Chondrocyte (in vitro differentiated cells): ENCODE measurements around the gene NBPF9. TPM values are rescaled to one million over a fixed set of nuclear protein-coding genes. Genes with fewer than 3 reads are reported as not detected.
"Not testable (repeated sequence)": the region's sequence is repeated elsewhere in the genome, so short reads cannot be mapped to it uniquely, and the experiment has no call there.

Experiments
- DNase-seq: peaks from one replicate; pipeline ENCODE4 v3.0.0; 2021; ENCODE audit warnings: mixed read lengths, low spot score
- H3K27ac Mint-ChIP-seq: one replicate; pipeline ENCODE4 v1.8.0; 2021; ENCODE audit warnings: mild to moderate bottlenecking, moderate library complexity, mixed read lengths; ENCODE audit not compliant: unreplicated experiment
- H3K27me3 Mint-ChIP-seq: 2 replicates; pipeline ENCODE4 v1.8.0; 2021; ENCODE audit warnings: low read depth, mixed read lengths
- H3K36me3 Mint-ChIP-seq: 2 replicates; pipeline ENCODE4 v1.8.0; 2021; ENCODE audit warnings: low read depth, mixed read lengths
- H3K4me1 Mint-ChIP-seq: 2 replicates; pipeline ENCODE4 v1.8.0; 2021; ENCODE audit warnings: low read depth, mild to moderate bottlenecking, mixed read lengths
- H3K4me3 Mint-ChIP-seq: one replicate; pipeline ENCODE4 v1.8.0; 2021; ENCODE audit warnings: mild to moderate bottlenecking, moderate library complexity, mixed read lengths; ENCODE audit not compliant: unreplicated experiment
- H3K9me3 Mint-ChIP-seq: 2 replicates; pipeline ENCODE4 v1.8.0; 2021; ENCODE audit warnings: low read depth, mixed read lengths
- long read RNA-seq: library from polyadenylated mRNA; stranded (forward); transcript quantifications from one replicate; pipeline ENCODE4 v2.0.0, GENCODE V29; 2021
- total RNA-seq: library from RNA; stranded (reverse); gene quantifications from 3 replicates; pipeline ENCODE4 v1.2.1, GENCODE V29; 2021
- TF ChIP-seq, protein P1 (sequence below): fragments of 200-600 bp; sonication (generic); IDR thresholded peaks from 2 replicates; pipeline ENCODE4 v1.5.0; 2021; ENCODE audit warnings: antibody characterized with exemption, mild to moderate bottlenecking, moderate library complexity

The NBPF9 gene, protein sequence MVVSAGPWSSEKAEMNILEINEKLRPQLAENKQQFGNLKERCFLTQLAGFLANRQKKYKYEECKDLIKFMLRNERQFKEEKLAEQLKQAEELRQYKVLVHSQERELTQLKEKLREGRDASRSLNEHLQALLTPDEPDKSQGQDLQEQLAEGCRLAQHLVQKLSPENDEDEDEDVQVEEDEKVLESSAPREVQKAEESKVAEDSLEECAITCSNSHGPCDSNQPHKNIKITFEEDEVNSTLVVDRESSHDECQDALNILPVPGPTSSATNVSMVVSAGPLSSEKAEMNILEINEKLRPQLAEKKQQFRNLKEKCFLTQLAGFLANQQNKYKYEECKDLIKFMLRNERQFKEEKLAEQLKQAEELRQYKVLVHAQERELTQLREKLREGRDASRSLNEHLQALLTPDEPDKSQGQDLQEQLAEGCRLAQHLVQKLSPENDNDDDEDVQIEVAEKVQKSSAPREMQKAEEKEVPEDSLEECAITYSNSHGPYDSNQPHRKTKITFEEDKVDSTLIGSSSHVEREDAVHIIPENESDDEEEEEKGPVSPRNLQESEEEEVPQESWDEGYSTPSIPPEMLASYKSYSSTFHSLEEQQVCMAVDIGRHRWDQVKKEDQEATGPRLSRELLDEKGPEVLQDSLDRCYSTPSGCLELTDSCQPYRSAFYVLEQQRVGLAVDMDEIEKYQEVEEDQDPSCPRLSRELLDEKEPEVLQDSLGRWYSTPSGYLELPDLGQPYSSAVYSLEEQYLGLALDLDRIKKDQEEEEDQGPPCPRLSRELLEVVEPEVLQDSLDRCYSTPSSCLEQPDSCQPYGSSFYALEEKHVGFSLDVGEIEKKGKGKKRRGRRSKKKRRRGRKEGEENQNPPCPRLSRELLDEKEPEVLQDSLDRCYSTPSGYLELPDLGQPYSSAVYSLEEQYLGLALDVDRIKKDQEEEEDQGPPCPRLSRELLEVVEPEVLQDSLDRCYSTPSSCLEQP (N-terminal part only)
- total RNA-seq: 25.9 to 29.2 TPM (median 27.6 TPM) in 3 replicates
- long read RNA-seq, partial matches to known transcripts: 3 of 43 reads
- long read RNA-seq, other reads (novel, unspliced or antisense): 40 of 43 reads

DNA sequence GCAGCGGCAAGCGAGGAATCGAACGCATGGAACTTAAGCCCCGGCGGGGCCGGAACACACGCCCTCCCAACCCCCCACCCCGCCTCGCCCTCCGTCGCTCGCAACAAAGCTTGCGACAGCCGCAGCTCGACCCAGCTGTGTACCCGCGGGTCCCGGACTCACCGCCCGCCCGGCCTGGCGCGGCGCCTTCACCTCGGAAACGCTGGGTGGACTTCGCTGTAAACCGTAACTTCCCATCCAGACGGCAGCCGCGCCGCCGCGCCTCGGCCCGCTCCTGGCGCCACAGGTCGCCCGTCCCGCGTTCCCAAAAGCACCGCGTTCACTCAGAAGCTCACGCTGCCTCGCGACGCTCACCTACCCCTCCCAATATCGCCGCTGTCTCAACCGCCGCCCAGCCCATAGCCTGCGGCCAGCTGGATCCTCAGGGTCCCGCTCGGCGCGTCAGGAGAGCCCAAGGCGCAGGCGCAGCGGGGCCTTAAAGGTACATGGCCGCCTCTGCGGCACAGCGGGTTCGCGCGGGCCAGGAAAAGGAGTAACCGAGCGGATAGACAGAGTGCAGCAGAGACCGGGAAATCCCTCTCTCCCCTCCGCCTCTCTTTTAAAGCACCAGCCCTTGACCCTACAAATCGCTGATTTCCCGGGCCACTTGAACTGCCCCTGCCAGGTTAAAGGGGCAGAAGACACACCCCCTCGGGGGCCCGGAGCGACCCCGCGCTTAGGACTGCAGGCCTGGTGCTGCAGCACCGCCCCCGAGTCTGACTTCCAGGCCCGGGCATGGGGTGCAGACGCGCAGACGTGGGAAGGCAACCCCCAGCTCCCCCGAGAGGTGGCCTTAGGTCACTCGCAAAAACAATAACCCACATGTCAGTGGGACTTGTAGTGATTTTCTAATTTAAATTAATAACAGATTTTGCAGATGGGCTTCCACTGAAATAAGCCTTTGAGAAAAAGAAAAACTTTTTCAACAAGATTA lies at the start of gene NBPF9:
Gene NBPF9, minus strand, starts transcription at position 443 of the 973 bp plus-strand sequence. CDS start 21,412 bp downstream, outside the sequence.
- not testable (repeated sequence) for H3K36me3 Mint-ChIP-seq, H3K4me1 Mint-ChIP-seq, H3K9me3 Mint-ChIP-seq, H3K27me3 Mint-ChIP-seq, DNase-seq
- Mint-ChIP-seq H3K4me3 (peak within 1 kb of the TSS; percentile 98), H3K27ac (peak within 1 kb of the TSS; percentile 95)

DNA sequence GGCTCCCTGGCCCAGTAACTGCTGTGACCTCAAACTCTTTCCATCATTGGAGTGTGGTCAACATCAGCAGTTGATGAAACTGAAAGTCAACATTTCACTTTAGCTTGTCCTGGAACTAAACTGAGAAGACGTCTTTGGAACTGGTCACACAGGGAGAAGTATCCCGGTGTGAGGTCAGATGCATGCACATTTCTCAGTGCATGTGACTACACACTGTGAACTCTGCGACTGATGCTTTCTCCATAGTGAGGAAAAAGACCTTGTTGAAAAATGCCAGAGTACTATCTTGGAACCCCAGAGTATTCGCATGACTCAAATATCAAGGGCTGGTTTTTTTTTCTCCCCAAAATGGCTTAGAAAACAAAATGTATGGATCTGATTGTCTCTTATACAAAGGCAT lies 46.6 kb upstream of the NBPF9 start:
- not testable (repeated sequence) for H3K27ac Mint-ChIP-seq, H3K4me3 Mint-ChIP-seq, H3K27me3 Mint-ChIP-seq, H3K36me3 Mint-ChIP-seq, H3K4me1 Mint-ChIP-seq, H3K9me3 Mint-ChIP-seq, DNase-seq

DNA sequence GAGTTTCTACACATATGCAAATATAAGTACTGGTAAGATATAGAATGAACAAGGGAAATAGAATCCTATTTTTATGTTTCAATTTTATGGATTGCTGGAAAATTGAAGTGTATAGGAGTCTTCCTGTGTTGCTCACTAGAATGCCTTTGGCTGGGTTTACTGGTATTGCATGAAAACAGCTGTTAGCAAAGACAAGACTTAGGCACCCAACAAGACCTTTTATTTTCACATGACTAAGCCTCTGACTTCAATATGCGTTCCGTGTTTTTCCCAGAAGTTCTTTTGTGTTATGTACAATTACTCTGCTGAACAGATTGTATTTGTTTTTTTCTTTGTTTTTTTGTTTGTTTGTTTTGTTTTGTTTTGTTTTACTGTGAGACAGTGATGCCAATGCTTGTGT lies 34.2 kb upstream of the NBPF9 start:
- not testable (repeated sequence) for H3K27ac Mint-ChIP-seq, H3K36me3 Mint-ChIP-seq, H3K9me3 Mint-ChIP-seq, H3K27me3 Mint-ChIP-seq, H3K4me3 Mint-ChIP-seq, DNase-seq, H3K4me1 Mint-ChIP-seq

DNA sequence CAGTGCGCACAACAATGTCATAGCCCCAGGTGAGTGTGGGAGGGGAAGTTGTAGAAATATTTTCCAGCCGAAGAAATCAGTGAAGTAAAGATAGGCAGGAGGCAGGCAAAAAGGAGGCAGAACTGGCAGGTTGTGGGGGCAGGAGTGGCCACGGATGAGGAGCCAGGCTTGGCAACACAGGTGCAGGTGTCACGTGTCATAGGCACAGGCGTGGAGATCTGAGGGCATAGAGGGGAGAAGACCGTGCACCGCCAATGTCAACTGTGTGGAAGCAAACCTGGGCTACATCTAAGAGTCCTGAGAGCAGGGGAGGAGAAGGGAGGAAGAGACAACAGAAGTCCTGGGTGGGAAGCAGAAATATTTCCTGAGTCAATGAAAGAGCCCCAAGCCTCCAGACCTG lies 27.6 kb upstream of the NBPF9 start:
- H3K4me1 Mint-ChIP-seq, H3K27me3 Mint-ChIP-seq, DNase-seq, H3K4me3 Mint-ChIP-seq, H3K9me3 Mint-ChIP-seq, H3K36me3 Mint-ChIP-seq, H3K27ac Mint-ChIP-seq: not testable (repeated sequence)

DNA sequence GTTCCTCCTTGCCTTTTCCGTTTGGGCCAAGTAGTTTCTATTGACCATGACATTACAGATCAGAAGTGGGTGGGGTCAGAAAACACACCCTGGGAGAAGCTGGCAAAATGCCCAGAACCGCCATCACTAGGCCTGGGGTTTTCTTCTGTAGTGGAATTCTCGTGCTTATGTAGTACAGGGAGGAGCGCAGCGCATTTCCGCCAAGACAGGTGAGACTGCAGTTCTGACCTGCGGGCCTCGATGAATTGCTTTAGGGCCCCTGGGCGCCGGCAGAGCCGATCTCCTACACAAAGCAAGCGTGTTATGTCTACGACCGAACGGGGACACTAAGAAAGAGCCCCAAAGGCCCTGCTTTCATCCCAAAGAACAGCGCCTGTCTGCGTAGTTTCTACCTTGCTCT lies 25.9 kb upstream of the NBPF9 start:
- H3K27ac Mint-ChIP-seq, H3K36me3 Mint-ChIP-seq, H3K4me3 Mint-ChIP-seq: not testable (repeated sequence)

DNA sequence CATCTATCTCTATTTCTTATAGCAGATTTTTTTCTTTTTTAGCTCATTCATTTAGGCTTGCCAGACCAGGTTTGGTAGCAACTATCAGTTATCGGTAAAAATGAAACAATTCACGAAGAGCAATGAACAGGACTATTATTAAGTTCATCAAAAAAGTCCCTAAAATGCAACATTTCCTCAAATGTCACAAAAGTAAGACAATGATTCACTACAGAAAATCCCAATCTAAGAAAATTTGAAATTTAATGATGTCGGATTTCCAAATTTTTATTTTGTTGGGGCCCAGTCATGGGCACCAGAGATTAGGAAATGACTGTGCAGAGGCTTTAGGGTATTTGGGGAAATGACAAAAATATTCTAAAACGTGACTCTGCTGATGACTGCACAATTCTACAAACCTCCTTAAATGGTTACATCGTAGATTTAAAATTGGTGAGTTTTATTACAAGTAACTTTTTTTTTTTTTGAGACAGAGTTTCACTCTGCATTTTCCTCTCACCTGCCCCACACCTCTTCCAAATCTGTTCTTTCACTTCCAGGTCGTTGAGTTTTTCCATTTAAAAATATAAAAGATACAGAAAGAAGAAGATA lies 23.3 kb upstream of the NBPF9 start:
- not testable (repeated sequence) for H3K4me1 Mint-ChIP-seq, H3K27ac Mint-ChIP-seq, H3K4me3 Mint-ChIP-seq, DNase-seq, H3K36me3 Mint-ChIP-seq, H3K27me3 Mint-ChIP-seq, H3K9me3 Mint-ChIP-seq

More for the DNA sequence above, 25.9 kb upstream of the NBPF9 start:
- H3K27me3 Mint-ChIP-seq, H3K9me3 Mint-ChIP-seq, H3K4me1 Mint-ChIP-seq, DNase-seq: not testable (repeated sequence)

DNA sequence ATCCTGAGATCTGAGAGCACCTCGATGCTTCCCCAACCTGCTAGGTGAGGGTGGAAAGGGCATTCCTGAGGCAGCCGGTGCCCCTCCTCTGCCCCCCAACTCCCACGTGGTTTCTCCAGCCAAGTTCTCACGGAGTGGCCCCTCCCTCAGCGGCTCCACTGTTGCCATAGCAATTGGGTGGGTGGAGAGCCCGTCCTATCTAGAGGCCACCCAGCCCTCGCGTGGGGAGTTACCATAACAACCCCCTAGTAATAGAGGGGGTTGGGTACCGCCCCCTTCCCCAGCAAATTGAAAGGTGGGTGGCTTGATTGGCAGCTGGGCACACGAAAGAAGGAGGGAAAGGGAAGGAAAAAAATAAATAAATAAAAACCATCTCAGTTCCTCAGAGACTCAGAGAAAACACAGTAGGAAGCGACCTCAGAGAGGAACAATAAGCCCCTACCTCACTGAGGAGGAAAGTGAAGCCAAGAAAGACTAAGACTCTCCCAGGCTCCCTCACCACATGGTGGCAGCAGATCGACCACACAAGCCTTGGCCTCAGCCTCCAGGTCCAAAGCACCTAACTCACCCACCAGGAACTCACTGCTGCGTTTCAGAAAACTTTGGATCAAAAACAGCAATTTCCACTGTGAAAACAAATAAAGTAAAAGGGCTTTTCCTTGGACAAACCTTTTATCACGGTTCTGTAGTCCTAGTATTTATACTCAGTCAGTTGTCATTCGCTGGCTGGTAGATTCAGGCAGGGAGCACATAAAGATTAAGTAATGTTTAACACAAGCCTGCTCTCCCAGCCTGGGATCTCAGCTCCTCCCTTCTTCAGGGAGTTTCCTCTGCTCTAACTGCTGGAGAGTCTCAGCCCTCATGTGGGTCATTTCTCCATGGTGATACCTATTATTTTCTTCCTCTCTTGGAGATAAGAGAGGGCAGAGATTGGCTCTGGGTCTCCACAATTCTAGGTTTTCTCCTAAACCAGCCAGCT lies 20.9 kb upstream of the NBPF9 start:
- not testable (repeated sequence) for H3K36me3 Mint-ChIP-seq

DNA sequence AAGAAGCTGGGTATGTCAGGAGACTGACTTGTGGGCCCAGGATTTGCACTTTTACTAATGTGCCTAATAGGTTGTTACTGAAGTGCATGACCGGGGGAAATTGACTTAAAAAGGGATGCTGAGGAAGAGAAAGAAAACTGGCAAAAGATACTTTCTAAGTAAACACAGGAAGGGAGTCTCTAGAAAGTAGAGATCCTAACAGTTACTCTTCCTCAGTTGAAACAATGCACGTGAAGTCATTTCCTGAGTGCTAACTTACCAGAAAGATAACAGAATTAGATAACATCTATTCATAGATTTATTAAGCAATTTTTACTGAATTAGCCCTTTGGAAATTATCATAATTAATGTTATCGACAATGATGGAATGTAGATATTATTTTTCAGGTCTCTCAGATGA lies 9.5 kb upstream of the NBPF9 start:
- H3K27ac Mint-ChIP-seq: not testable (repeated sequence)

More for the DNA sequence above, 20.9 kb upstream of the NBPF9 start:
- not testable (repeated sequence) for H3K9me3 Mint-ChIP-seq, H3K4me3 Mint-ChIP-seq, H3K27ac Mint-ChIP-seq, DNase-seq, H3K27me3 Mint-ChIP-seq, H3K4me1 Mint-ChIP-seq
- TF ChIP-seq, protein P1, sequence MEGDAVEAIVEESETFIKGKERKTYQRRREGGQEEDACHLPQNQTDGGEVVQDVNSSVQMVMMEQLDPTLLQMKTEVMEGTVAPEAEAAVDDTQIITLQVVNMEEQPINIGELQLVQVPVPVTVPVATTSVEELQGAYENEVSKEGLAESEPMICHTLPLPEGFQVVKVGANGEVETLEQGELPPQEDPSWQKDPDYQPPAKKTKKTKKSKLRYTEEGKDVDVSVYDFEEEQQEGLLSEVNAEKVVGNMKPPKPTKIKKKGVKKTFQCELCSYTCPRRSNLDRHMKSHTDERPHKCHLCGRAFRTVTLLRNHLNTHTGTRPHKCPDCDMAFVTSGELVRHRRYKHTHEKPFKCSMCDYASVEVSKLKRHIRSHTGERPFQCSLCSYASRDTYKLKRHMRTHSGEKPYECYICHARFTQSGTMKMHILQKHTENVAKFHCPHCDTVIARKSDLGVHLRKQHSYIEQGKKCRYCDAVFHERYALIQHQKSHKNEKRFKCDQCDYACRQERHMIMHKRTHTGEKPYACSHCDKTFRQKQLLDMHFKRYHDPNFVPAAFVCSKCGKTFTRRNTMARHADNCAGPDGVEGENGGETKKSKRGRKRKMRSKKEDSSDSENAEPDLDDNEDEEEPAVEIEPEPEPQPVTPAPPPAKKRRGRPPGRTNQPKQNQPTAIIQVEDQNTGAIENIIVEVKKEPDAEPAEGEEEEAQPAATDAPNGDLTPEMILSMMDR: peak; percentile 62

DNA sequence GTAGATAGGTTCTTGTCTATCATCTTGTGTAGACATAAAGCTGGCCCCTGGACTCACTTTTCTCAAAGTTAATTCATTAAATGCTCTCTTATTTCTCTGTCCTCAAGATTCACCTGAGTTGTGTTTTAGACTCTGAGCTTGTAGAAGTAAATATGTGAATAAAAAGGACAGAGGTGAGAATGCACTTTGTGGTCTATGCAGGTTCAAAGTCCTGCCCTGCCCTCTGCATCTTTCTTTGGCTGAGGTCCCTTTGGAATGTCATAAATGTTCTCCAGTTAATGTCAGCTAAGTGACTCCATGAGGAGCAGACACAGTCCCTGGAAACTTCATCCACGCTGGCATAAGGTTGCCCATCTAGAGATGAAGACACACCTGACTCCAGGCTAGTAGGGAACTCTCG lies 7.0 kb upstream of the NBPF9 start:
- H3K27ac Mint-ChIP-seq, DNase-seq, H3K27me3 Mint-ChIP-seq, H3K36me3 Mint-ChIP-seq, H3K4me3 Mint-ChIP-seq, H3K4me1 Mint-ChIP-seq, H3K9me3 Mint-ChIP-seq: not testable (repeated sequence)

More for the DNA sequence above, 9.5 kb upstream of the NBPF9 start:
- not testable (repeated sequence) for H3K4me3 Mint-ChIP-seq, H3K4me1 Mint-ChIP-seq, H3K27me3 Mint-ChIP-seq, H3K36me3 Mint-ChIP-seq, DNase-seq, H3K9me3 Mint-ChIP-seq
